GM18498 (cell line): Measurements from ENCODE around the gene FNTB.
"Not testable (repeated sequence)": the region's sequence is repeated elsewhere in the genome, so short reads cannot be mapped to it uniquely, and the experiment has no call there.

Experiments used
- ATAC-seq: cut with Tn5 transposase; IDR thresholded peaks from one replicate; pipeline ENCODE4 v1.9.1; 2021; ENCODE audit warnings: mild to moderate bottlenecking, moderate library complexity; ENCODE audit not compliant: unreplicated experiment

FNTB gene

GRCh38 chr14:65011538-65011937 lies 24.8 kb downstream of the FNTB start:
- ATAC-seq = no peak

DNA sequence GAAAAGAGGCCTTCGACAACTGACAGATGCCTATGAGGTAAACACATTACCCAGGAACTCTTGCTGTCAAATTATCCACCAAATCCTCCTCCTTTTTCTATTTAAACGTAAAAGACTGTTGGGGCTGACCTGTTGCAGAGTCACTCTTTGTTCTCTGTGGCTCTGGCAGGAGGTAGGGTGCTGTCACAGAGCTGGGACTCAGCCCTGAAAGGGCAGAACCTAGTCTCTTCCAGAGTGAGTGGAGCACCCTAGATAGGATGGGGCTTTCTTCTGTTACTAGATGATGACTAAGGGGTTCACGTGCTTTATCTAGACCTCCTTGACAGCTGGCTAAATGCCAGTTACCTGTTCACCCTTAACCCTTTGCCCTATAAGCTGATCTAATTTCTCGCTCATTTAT lies 25.7 kb downstream of the FNTB start:
- no peak for ATAC-seq

GRCh38 chr14:65015391-65015790 lies 28.7 kb downstream of the FNTB start:
- no peak for ATAC-seq

DNA sequence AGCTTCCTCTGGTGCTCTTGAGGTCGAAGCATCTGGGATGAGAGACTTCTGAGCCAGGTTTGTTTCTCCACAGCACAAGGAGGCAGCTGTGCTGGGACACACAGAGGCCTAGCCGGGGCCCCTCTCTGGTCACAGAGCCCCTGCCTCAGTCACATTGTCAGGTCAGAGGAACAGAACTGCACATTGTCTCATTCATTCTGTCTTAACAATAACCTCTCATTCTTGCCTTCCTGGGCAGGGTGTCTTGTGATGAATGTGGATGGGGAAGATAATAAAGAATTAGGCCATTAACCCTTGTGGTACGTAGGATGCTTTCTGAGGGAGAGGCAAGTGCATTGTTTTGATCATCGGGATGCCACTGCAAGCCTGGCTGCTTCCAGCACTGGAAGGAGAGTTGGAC lies 29.8 kb downstream of the FNTB start:
- no peak for ATAC-seq

DNA sequence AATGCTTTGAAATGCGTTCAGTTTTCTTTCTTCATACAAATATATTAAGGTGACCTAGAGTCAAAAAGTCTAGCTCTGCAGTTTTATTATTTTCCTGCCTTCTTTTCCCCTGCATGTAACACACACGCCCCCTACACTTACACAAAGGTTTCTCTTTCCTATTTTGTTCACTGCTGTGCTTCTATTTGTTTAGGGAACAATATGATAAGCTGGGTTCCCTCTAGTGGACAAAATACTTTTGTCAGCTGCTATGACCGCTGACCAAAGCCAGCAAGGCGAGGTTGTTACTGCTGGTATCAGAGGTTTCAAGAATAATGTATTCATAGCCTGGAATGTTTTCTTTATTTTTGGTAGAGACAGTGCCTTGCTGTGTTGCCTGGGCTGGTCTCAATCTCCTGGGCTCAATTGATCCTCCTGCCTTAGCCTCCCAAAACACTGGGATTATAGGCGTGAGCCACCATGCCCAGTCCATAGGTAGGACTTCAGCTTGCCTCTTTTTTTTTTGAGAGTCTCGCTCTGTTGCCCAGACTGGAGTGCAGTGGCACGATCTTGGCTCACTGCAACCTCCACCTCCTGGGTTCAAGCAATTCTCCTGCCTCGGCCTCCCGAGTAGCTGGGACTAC lies 33.4 kb downstream of the FNTB start:
- ATAC-seq = peak; percentile 66

- no peak for ATAC-seq
Measured at GRCh38 chr14:65024957-65025356, 38.3 kb downstream of the FNTB start.

DNA sequence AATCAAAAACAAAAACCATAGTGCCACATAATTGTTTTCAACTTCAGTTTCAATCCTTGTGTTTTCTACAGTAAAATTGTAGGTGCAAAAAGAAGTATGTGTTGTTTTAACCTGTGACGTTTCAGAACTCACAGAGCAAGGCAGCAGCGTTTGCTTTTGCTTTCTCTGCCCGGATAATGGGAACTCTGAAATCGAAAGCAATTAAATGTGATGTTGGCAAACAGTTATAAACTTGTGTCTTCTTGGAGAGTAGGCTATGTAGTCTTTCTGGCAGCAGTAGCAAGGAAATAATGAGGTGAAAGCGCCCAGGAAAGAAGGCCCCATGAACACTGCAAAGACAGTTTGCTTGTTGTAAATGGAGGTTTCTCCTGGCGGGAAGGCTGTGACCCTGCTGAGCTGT lies 39.1 kb downstream of the FNTB start:
- no peak for ATAC-seq

DNA sequence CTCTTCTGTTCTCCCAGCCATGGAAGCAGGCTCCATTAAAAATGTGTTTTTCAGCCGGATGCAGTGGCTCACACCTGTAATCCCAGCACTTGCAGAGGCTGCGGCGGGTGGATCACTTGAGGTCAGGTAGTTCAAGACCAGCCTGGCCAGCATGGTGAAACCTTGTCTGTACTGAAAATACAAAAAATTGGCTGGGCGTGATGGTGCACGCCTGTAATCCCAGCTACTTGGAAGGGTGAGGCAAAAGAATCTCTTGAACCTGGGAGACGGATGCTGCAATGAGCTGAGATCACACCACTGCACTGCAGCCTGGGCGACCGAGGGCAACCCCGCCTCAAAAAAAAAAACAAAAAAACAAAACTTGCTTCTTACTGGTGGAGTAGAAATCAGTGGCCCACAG lies 39.8 kb downstream of the FNTB start:
- no peak for ATAC-seq

DNA sequence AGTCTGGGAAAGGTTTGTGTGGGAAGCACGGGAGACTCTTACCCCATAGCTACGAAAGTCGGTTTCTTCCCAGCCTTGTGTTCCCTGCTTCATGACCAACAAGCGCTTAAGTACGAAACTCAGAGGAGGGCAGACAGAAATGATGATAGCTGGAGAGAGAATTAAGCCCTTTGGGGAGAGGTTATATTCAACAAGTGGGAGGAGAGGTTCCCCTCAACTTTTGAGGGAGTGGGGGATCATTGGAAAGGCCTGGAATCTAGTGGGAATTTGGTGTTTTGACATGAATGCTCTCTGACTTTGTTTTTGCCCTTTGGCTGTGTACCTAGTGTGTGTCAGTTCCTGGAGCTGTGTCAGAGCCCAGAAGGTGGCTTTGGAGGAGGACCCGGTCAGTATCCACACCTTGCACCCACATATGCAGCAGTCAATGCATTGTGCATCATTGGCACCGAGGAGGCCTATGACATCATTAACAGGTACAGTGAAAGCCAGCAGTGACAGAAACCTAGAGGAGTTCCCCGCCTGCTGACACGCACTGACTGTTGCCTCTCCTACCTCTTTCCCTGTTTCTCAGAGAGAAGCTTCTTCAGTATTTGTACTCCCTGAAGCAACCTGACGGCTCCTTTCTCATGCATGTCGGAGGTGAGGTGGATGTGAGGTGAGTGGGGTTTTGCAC lies 40.6 kb downstream of the FNTB start:
- no peak for ATAC-seq

- no peak for ATAC-seq
Measured at GRCh38 chr14:65028937-65029336, 42.2 kb downstream of the FNTB start.

GRCh38 chr14:65031321-65031720 lies 44.6 kb downstream of the FNTB start:
- ATAC-seq = not testable (repeated sequence)

DNA sequence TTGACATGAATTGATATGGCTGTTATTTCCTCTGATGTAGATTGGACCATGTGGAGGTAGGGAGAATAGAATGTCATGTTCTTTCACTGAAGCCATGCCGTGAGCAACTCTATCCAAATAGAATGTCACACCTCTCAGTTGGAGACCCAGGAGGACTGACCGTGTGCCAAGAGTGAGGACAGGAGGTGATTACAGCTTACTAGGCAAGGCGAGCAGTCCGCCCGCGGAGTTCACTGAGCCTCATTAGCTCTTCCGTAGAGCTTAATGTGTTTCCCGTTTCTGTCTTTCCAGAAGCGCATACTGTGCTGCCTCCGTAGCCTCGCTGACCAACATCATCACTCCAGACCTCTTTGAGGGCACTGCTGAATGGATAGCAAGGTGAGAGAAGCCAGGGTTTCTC lies 45.6 kb downstream of the FNTB start:
- no peak for ATAC-seq

DNA sequence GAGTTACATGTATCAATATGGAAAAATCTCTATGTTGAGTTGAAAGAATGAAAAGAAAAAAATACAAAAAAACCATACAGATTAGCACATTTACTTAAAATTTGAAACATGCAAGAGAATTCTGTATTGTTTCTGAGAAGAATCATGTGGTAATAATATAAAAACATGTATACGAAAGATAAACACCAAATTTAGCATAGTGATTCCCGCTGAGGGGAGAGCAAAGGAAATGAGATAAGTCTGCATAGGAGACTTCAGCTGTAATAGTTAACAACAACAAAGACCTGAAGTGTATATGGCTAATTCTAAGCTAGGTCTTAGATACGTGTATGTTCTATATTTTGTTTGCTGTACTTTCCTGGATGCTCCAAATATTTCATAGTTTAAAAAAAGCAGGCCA lies 46.5 kb downstream of the FNTB start:
- ATAC-seq = no peak

DNA sequence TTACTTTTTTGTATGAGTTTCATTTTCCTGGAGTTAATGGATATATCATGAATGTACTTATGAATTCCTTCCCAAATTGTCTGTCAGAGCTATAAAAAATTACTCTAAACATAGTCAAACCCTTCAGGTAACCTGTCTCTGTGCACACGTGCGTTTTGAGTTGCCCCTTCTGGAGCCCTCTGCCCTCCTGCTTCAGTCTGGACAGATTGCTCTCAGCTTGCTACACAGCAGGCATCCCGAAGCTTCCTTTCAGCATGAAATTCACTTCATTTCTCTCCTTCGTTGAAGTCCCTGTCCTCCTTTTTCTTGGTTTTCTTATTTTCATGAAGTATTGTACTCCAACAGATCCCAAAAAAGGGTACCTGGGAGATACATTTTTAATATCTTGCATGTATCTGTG lies 47.3 kb downstream of the FNTB start:
- no peak for ATAC-seq

DNA sequence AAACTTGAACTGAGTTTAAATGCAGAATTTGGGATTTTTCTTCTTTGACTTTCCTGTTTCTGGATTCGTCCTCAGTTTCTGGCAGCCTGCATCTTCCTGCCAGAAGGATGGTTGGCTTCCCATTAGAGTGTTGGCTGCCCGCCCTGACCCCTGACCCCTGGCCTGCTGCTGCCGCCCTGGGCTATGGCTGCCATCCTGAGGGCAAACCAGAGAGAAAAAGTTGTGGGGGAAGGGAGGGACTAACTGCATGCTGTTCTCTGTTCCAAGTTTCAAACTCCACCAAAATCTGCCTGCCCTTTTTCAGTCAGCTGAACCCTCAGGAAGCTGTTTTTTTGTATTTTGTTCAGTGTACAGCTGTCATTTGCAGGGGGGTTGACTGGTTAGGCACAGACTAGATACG lies 48.4 kb downstream of the FNTB start:
- ATAC-seq = no peak

- no peak for ATAC-seq
Measured at GRCh38 chr14:65038966-65039365, 52.3 kb downstream of the FNTB start.

DNA sequence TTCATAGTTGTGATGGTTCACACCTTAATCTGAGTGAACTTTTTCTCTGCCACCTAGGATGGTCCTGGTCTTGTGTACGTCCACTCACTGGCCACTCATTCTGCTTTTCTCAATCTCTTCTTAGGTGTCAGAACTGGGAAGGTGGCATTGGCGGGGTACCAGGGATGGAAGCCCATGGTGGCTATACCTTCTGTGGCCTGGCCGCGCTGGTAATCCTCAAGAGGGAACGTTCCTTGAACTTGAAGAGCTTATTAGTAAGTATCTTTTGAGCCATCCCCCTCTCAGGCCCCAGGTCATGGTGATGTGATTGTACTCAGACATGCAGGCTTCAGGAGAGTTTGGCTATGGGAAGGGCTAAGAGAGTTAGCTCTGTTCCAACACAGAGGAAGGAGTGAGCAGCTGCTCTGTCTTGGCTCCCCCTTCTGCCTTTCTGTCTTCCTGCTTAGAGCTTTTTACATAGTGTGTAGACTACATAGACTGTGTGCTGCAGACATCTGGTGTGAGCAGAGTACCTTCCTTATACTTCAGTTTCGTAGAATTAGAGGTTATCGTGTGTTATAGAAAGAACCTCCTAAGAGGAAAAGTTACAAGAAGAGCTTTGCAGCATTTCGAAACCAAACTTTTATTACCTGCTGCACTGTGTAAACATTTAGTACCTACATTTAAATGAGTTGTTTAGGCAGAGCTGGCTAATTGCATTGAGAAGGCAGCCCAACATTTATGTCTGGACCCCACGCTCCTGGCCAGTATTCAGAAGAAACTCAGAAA lies 54.2 kb downstream of the FNTB start:
- ATAC-seq = no peak

GRCh38 chr14:65041434-65041915 lies 54.8 kb downstream of the FNTB start:
- no peak for ATAC-seq

- ATAC-seq = no peak
Measured at GRCh38 chr14:65042296-65042695, 55.6 kb downstream of the FNTB start.

GRCh38 chr14:65042731-65043372 lies 56.2 kb downstream of the FNTB start:
- ATAC-seq = peak; percentile 78

GRCh38 chr14:65043893-65044595 lies 57.3 kb downstream of the FNTB start:
- no peak for ATAC-seq
